Stimulated activated naive B cell treated with anti-CD40 and anti-IgM and Interleukin-4, amounts not matched to agents 10 μg/mL and 1 μg/mL and 100 μg/mL, for 72 hours (primary cell): Measurements from ENCODE around the gene JARID2.
"Not testable (repeated sequence)": the region's sequence is repeated elsewhere in the genome, so short reads cannot be mapped to it uniquely, and the experiment has no call there.

ENCODE experiments used
- ATAC-seq, 2 donors: fragments of 150-1000 bp; cut with Tn5 transposase; replicated peaks; 2 replicates each; pipeline ENCODE4 v1.10.0; 2021; ENCODE audit warnings: moderate library complexity in 1 of 2
- DNase-seq: peaks from one replicate; pipeline ENCODE4 v3.0.0; 2021
- H3K27ac Mint-ChIP-seq: one replicate; pipeline ENCODE4 v1.8.0; 2022; ENCODE audit warnings: mild to moderate bottlenecking, mixed read lengths
- H3K27me3 Mint-ChIP-seq, 2 donors: one replicate each; pipeline ENCODE4 v1.8.0; 2022; ENCODE audit warnings: mixed read lengths in 2 of 2
- H3K36me3 Mint-ChIP-seq, 2 donors: one replicate each; pipeline ENCODE4 v1.8.0; 2022; ENCODE audit warnings: mixed read lengths in 2 of 2, mild to moderate bottlenecking in 1 of 2
- H3K4me1 Mint-ChIP-seq, 2 donors: one replicate each; pipeline ENCODE4 v1.8.0; 2022; ENCODE audit warnings: mixed read lengths in 2 of 2, mild to moderate bottlenecking in 1 of 2
- H3K4me3 Mint-ChIP-seq, 2 donors: one replicate each; pipeline ENCODE4 v1.8.0; 2022; ENCODE audit warnings: mild to moderate bottlenecking in 2 of 2, mixed read lengths in 2 of 2, moderate library complexity in 1 of 2
- H3K9me3 Mint-ChIP-seq, 2 donors: one replicate each; pipeline ENCODE4 v1.8.0; 2022; ENCODE audit warnings: mixed read lengths in 2 of 2, mild to moderate bottlenecking in 1 of 2

JARID2 gene

GRCh38 chr6:15534974-15535373, 289.1 kb downstream of the JARID2 start:
- DNase-seq: no peak
- Mint-ChIP-seq H3K9me3 (peaks cover 3 to 7% of the 10 kb centered on the region in 2 donors), H3K36me3 (peaks cover 51 to 55% of the 10 kb centered on the region in 2 donors), H3K4me1 (peaks cover 20 to 42% of the 10 kb centered on the region in 2 donors), H3K27ac (peak overlapping the region; percentile 56), H3K27me3 (no peaks in the 10 kb centered on the region), H3K4me3 (no peak overlapping the region)
- ATAC-seq: peak; percentile 97 to 99

- peaks cover 26 to 49% of the 10 kb centered on the region in 2 donors for H3K4me1 Mint-ChIP-seq
- no peak for ATAC-seq
- H3K27me3 Mint-ChIP-seq: no peaks in the 10 kb centered on the region
- DNase-seq: no peak
- H3K4me3 Mint-ChIP-seq: peak overlapping the region in 1 of 2 donors; percentile 31
- peak overlapping the region; percentile 56 for H3K27ac Mint-ChIP-seq
- H3K9me3 Mint-ChIP-seq: peaks cover 3 to 7% of the 10 kb centered on the region in 2 donors
- H3K36me3 Mint-ChIP-seq: peaks cover 45 to 49% of the 10 kb centered on the region in 2 donors
These were observed 289.8 kb downstream of the JARID2 start for GRCh38 chr6:15535495-15536197.

GRCh38 chr6:15536198-15536955, 290.5 kb downstream of the JARID2 start:
- no peak overlapping the region for H3K27ac Mint-ChIP-seq
- peaks cover 3 to 7% of the 10 kb centered on the region in 2 donors for H3K9me3 Mint-ChIP-seq
- ATAC-seq: no peak

GRCh38 chr6:15538106-15538505, 292.2 kb downstream of the JARID2 start:
- Mint-ChIP-seq H3K4me3 (no peak overlapping the region), H3K4me1 (peaks cover 30 to 62% of the 10 kb centered on the region in 2 donors), H3K27ac (peak overlapping the region; percentile 70), H3K9me3 (peaks cover 3 to 7% of the 10 kb centered on the region in 2 donors), H3K27me3 (no peaks in the 10 kb centered on the region), H3K36me3 (peaks cover 29 to 35% of the 10 kb centered on the region in 2 donors)
- DNase-seq: no peak
- no peak for ATAC-seq

More at GRCh38 chr6:15536198-15536955, 290.5 kb downstream of the JARID2 start:
- DNase-seq: no peak
- Mint-ChIP-seq H3K4me1 (peaks cover 29 to 56% of the 10 kb centered on the region in 2 donors), H3K36me3 (peaks cover 39 to 45% of the 10 kb centered on the region in 2 donors), H3K4me3 (no peak overlapping the region), H3K27me3 (no peaks in the 10 kb centered on the region)

GRCh38 chr6:15538766-15539495, 293.1 kb downstream of the JARID2 start:
- H3K36me3 Mint-ChIP-seq: peaks cover 28 to 35% of the 10 kb centered on the region in 2 donors
- H3K4me1 Mint-ChIP-seq: peaks cover 36 to 70% of the 10 kb centered on the region in 2 donors
- H3K9me3 Mint-ChIP-seq: peaks cover 7 to 13% of the 10 kb centered on the region in 2 donors
- ATAC-seq: no peak
- no peak for DNase-seq
- no peak overlapping the region for H3K27ac Mint-ChIP-seq
- H3K4me3 Mint-ChIP-seq: no peak overlapping the region
- no peaks in the 10 kb centered on the region for H3K27me3 Mint-ChIP-seq

GRCh38 chr6:15539722-15540270, 293.9 kb downstream of the JARID2 start:
- DNase-seq (no peak), ATAC-seq (no peak)
- Mint-ChIP-seq H3K27me3 (no peaks in the 10 kb centered on the region), H3K4me3 (no peak overlapping the region), H3K36me3 (peaks cover 34 to 40% of the 10 kb centered on the region in 2 donors), H3K9me3 (peaks cover 7 to 15% of the 10 kb centered on the region in 2 donors), H3K4me1 (peaks cover 35 to 70% of the 10 kb centered on the region in 2 donors), H3K27ac (peak overlapping the region; percentile 16)

GRCh38 chr6:15543332-15543917, 297.6 kb downstream of the JARID2 start:
- H3K4me3 Mint-ChIP-seq, H3K9me3 Mint-ChIP-seq, DNase-seq, H3K27me3 Mint-ChIP-seq, H3K27ac Mint-ChIP-seq: not testable (repeated sequence)
- Mint-ChIP-seq H3K4me1 (peaks cover 23 to 49% of the 10 kb centered on the region in 2 donors), H3K36me3 (peaks cover 26 to 32% of the 10 kb centered on the region in 2 donors)
- peak; percentile 57 to 62 for ATAC-seq

GRCh38 chr6:15544321-15544900, 298.5 kb downstream of the JARID2 start:
- DNase-seq: no peak
- no peaks in the 10 kb centered on the region for H3K27me3 Mint-ChIP-seq
- no peak overlapping the region for H3K27ac Mint-ChIP-seq
- ATAC-seq: no peak
- H3K9me3 Mint-ChIP-seq: peaks cover 4 to 8% of the 10 kb centered on the region in 2 donors
- H3K4me1 Mint-ChIP-seq: peaks cover 21 to 45% of the 10 kb centered on the region in 2 donors
- peaks cover 24 to 27% of the 10 kb centered on the region in 2 donors for H3K36me3 Mint-ChIP-seq
- H3K4me3 Mint-ChIP-seq: no peak overlapping the region

GRCh38 chr6:15546591-15546990, 300.7 kb downstream of the JARID2 start:
- Mint-ChIP-seq H3K27ac (no peak overlapping the region), H3K4me1 (peaks cover 20 to 41% of the 10 kb centered on the region in 2 donors), H3K36me3 (peaks cover 21 to 36% of the 10 kb centered on the region in 2 donors), H3K27me3 (no peaks in the 10 kb centered on the region), H3K4me3 (no peak overlapping the region), H3K9me3 (peaks cover 4 to 8% of the 10 kb centered on the region in 2 donors)
- ATAC-seq: no peak
- no peak for DNase-seq

GRCh38 chr6:15547400-15547799, 301.5 kb downstream of the JARID2 start:
- H3K4me1 Mint-ChIP-seq: peaks cover 26 to 47% of the 10 kb centered on the region in 2 donors
- H3K9me3 Mint-ChIP-seq: peaks cover 4 to 8% of the 10 kb centered on the region in 2 donors
- no peak for DNase-seq
- H3K36me3 Mint-ChIP-seq: peaks cover 21 to 40% of the 10 kb centered on the region in 2 donors
- no peak overlapping the region for H3K27ac Mint-ChIP-seq
- ATAC-seq: no peak
- H3K4me3 Mint-ChIP-seq: no peak overlapping the region
- no peaks in the 10 kb centered on the region for H3K27me3 Mint-ChIP-seq

- Mint-ChIP-seq H3K4me1 (peaks cover 34 to 56% of the 10 kb centered on the region in 2 donors), H3K27me3 (no peaks in the 10 kb centered on the region), H3K27ac (peak overlapping the region; percentile 76), H3K36me3 (peaks cover 13 to 31% of the 10 kb centered on the region in 2 donors), H3K4me3 (no peak overlapping the region), H3K9me3 (peaks cover 0 to under 1% of the 10 kb centered on the region in 2 donors)
- DNase-seq (no peak), ATAC-seq (peak; percentile 64 to 80)
These were observed 303.5 kb downstream of the JARID2 start for GRCh38 chr6:15549371-15549770.

GRCh38 chr6:15550546-15551123, 304.8 kb downstream of the JARID2 start:
- ATAC-seq (no peak), DNase-seq (no peak)
- peaks cover 0 to 2% of the 10 kb centered on the region in 2 donors for H3K9me3 Mint-ChIP-seq
- peak overlapping the region in 1 of 2 donors; percentile 20 for H3K4me3 Mint-ChIP-seq
- peaks cover 44 to 68% of the 10 kb centered on the region in 2 donors for H3K4me1 Mint-ChIP-seq
- no peaks in the 10 kb centered on the region for H3K27me3 Mint-ChIP-seq
- peaks cover 12 to 26% of the 10 kb centered on the region in 2 donors for H3K36me3 Mint-ChIP-seq
- no peak overlapping the region for H3K27ac Mint-ChIP-seq

- H3K9me3 Mint-ChIP-seq: peaks cover 0 to 2% of the 10 kb centered on the region in 2 donors
- H3K4me1 Mint-ChIP-seq: peaks cover 47 to 72% of the 10 kb centered on the region in 2 donors
- peak overlapping the region in 1 of 2 donors; percentile 26 for H3K4me3 Mint-ChIP-seq
- DNase-seq (no peak), ATAC-seq (no peak)
- peaks cover 12 to 25% of the 10 kb centered on the region in 2 donors for H3K36me3 Mint-ChIP-seq
- no peaks in the 10 kb centered on the region for H3K27me3 Mint-ChIP-seq
- peak overlapping the region; percentile 1 for H3K27ac Mint-ChIP-seq
These were observed 305.4 kb downstream of the JARID2 start for GRCh38 chr6:15551262-15551661.
